IMR-90 (cell line): ENCODE data around the gene RECK. TPM values are rescaled to one million over a fixed set of nuclear protein-coding genes. Genes with fewer than 3 reads are reported as not detected.
A peak's percentile ranks its signal among the peaks of the same experiment; 100 is the strongest.

ENCODE experiments used
- ATAC-seq: fragments of 200-7000 bp; cut with Tn5 transposase; 2 replicates; pipeline ENCODE4 v1.9.1; 2020; ENCODE audit warnings: low read depth, mild to moderate bottlenecking, moderate library complexity
- BruUV-seq: library from RNA; stranded (reverse); fragments of 400-500 nt; replicated peaks from 2 replicates; lab custom pipeline; 2021; lab: Mats Ljungman, UMichigan
- CTCF ChIA-PET: fragments of 300-600 bp; formaldehyde crosslinking; extraction: SDS; loops from one replicate; lab custom pipeline; 2021; ENCODE audit warnings: antibody characterized with exemption; lab: Yijun Ruan, JAX
- POLR2A ChIA-PET: fragments of 300-600 bp; sonication (Branson Sonifier 250); formaldehyde crosslinking; loops from one replicate; lab custom pipeline; 2022; ENCODE audit warnings: antibody characterized with exemption; ENCODE audit not compliant: unreplicated experiment; lab: Charles Lee
- DNase-seq: peaks from one replicate; pipeline ENCODE4 v3.0.0; 2013
- H2AFZ ChIP-seq: replicated peaks from 2 replicates; pipeline ENCODE3; 2013; ENCODE audit warnings: low read length, mild to moderate bottlenecking; ENCODE audit not compliant: poor library complexity
- H2AK5ac ChIP-seq: 2 replicates; pipeline ENCODE4 v1.6.1; 2013; ENCODE audit warnings: low read depth, low read length, inconsistent platforms
- H2AK9ac ChIP-seq: replicated peaks from 2 replicates; pipeline ENCODE3; 2013; ENCODE audit warnings: mild to moderate bottlenecking, low read depth, low read length, moderate library complexity; ENCODE audit not compliant: poor library complexity
- H2BK120ac ChIP-seq: 2 replicates; pipeline ENCODE4 v1.6.1; 2013; ENCODE audit warnings: low read depth, low read length, inconsistent platforms
- H2BK15ac ChIP-seq: 3 replicates; pipeline ENCODE4 v1.6.1; 2013; ENCODE audit warnings: low read depth, low read length, inconsistent platforms
- H2BK20ac ChIP-seq: 2 replicates; pipeline ENCODE4 v1.6.1; 2013; ENCODE audit warnings: low read depth, mild to moderate bottlenecking, inconsistent platforms, low read length, moderate library complexity
- H2BK5ac ChIP-seq: 2 replicates; pipeline ENCODE4 v1.6.1; 2013; ENCODE audit warnings: mild to moderate bottlenecking, low read depth, low read length, inconsistent platforms; ENCODE audit not compliant: poor library complexity, severe bottlenecking
- H3K14ac ChIP-seq: replicated peaks from 2 replicates; pipeline ENCODE4 v1.6.1; 2013; ENCODE audit warnings: low read depth, low read length, inconsistent platforms
- H3K18ac ChIP-seq: 2 replicates; pipeline ENCODE4 v1.6.1; 2013; ENCODE audit warnings: low read depth, low read length, control low read depth
- H3K23ac ChIP-seq: 2 replicates; pipeline ENCODE4 v1.6.1; 2013; ENCODE audit warnings: low read depth, low read length, inconsistent platforms
- H3K27ac ChIP-seq: 2 replicates; pipeline ENCODE4 v1.5.1; 2013; ENCODE audit warnings: mild to moderate bottlenecking, control low read depth, low read length; ENCODE audit not compliant: insufficient read depth
- H3K27me3 ChIP-seq: 2 replicates; pipeline ENCODE4 v1.6.1; 2013; ENCODE audit warnings: low read length; ENCODE audit not compliant: control insufficient read depth, insufficient read depth
- H3K36me3 ChIP-seq: 2 replicates; pipeline ENCODE4 v1.6.1; 2013; ENCODE audit warnings: low read length, mixed read lengths; ENCODE audit not compliant: control insufficient read depth, insufficient read depth
- H3K4ac ChIP-seq: 2 replicates; pipeline ENCODE4 v1.6.1; 2013; ENCODE audit warnings: low read depth, low read length, inconsistent platforms
- H3K4me1 ChIP-seq: 2 replicates; pipeline ENCODE4 v1.6.1; 2013; ENCODE audit warnings: low read length, mixed read lengths; ENCODE audit not compliant: control insufficient read depth, insufficient read depth
- H3K4me2 ChIP-seq: 2 replicates; pipeline ENCODE4 v1.6.1; 2013; ENCODE audit warnings: low read depth, mild to moderate bottlenecking, control low read depth, low read length, moderate library complexity
- H3K4me3 ChIP-seq: 2 replicates; pipeline ENCODE4 v1.5.1; 2013; ENCODE audit warnings: low read depth, mild to moderate bottlenecking, control low read depth, low read length, moderate library complexity; ENCODE audit not compliant: insufficient read depth
- H3K56ac ChIP-seq: 2 replicates; pipeline ENCODE4 v1.6.1; 2013; ENCODE audit warnings: low read length, inconsistent platforms; ENCODE audit not compliant: insufficient read depth; ENCODE audit errors: extremely low read depth
- H3K79me1 ChIP-seq, 2 experiments: 2 replicates each; pipeline ENCODE4 v1.6.1; 2013; ENCODE audit warnings: low read length in 2 of 2, inconsistent platforms in 1 of 2, low read depth in 1 of 2
- H3K9ac ChIP-seq: 2 replicates; pipeline ENCODE4 v1.6.1; 2013; ENCODE audit warnings: low read depth, low read length, control low read depth
- H3K9me1 ChIP-seq: 2 replicates; pipeline ENCODE4 v1.6.1; 2013; ENCODE audit warnings: low read length, inconsistent platforms; ENCODE audit not compliant: insufficient read depth
- H3K9me3 ChIP-seq: 2 replicates; pipeline ENCODE4 v1.6.1; 2013; ENCODE audit warnings: low read length; ENCODE audit not compliant: control insufficient read depth, insufficient read depth
- H4K20me1 ChIP-seq: 2 replicates; pipeline ENCODE4 v1.6.1; 2013; ENCODE audit warnings: low read length, inconsistent platforms; ENCODE audit not compliant: insufficient read depth
- H4K5ac ChIP-seq: 2 replicates; pipeline ENCODE4 v1.6.1; 2013; ENCODE audit warnings: mild to moderate bottlenecking, low read depth, low read length, control low read depth
- H4K8ac ChIP-seq, 2 experiments: 2 replicates each; pipeline ENCODE4 v1.6.1; 2013; ENCODE audit warnings: low read depth in 2 of 2, low read length in 2 of 2, control low read depth in 1 of 2, inconsistent platforms in 1 of 2
- H4K91ac ChIP-seq: 2 replicates; pipeline ENCODE4 v1.6.1; 2013; ENCODE audit warnings: low read depth, low read length, inconsistent platforms; ENCODE audit not compliant: insufficient read depth
- BHLHE40 ChIP-seq: fragments of 150-350 bp; IDR thresholded peaks from 2 replicates; pipeline ENCODE4 v1.6.1; 2016; ENCODE audit warnings: mild to moderate bottlenecking, low read depth, low read length
- CEBPB ChIP-seq: IDR thresholded peaks from 2 replicates; pipeline ENCODE4 v1.6.1; 2012; ENCODE audit warnings: low read depth, low read length, improper control_type of control experiment
- CHD1 ChIP-seq: IDR thresholded peaks from 2 replicates; pipeline ENCODE4 v1.6.1; 2012; ENCODE audit warnings: low read depth, low read length, improper control_type of control experiment
- CTCF ChIP-seq: conservative IDR thresholded peaks from 2 replicates; pipeline ENCODE4 v1.5.1; 2012; ENCODE audit warnings: mild to moderate bottlenecking, low read depth, low read length, improper control_type of control experiment
- ELK1 ChIP-seq: fragments of 150-350 bp; IDR thresholded peaks from 2 replicates; pipeline ENCODE4 v1.6.1; 2016; ENCODE audit warnings: low read depth, mild to moderate bottlenecking, low read length, moderate library complexity, borderline replicate concordance
- FOS ChIP-seq: fragments of 150-350 bp; IDR thresholded peaks from 2 replicates; pipeline ENCODE4 v1.6.1; 2016; ENCODE audit warnings: low read depth, low read length
- MAFK ChIP-seq: IDR thresholded peaks from 2 replicates; pipeline ENCODE4 v1.6.1; 2012; ENCODE audit warnings: low read depth, low read length, improper control_type of control experiment
- MAZ ChIP-seq: IDR thresholded peaks from 2 replicates; pipeline ENCODE4 v1.6.1; 2012; ENCODE audit warnings: low read depth, mild to moderate bottlenecking, low read length, improper control_type of control experiment, moderate library complexity, borderline replicate concordance
- MXI1 ChIP-seq: IDR thresholded peaks from 2 replicates; pipeline ENCODE4 v1.6.1; 2012; ENCODE audit warnings: low read depth, mild to moderate bottlenecking, low read length, moderate library complexity, borderline replicate concordance
- NFE2L2 ChIP-seq: fragments of 150-350 bp; IDR thresholded peaks from 2 replicates; pipeline ENCODE4 v1.6.1; 2016; ENCODE audit warnings: low read depth, mild to moderate bottlenecking, low read length
- POLR2A ChIP-seq: IDR thresholded peaks from 2 replicates; pipeline ENCODE4 v1.6.1; 2012; ENCODE audit warnings: mild to moderate bottlenecking, low read depth, low read length
- RAD21 ChIP-seq: IDR thresholded peaks from 2 replicates; pipeline ENCODE4 v1.6.1; 2012; ENCODE audit warnings: low read length, improper control_type of control experiment
- RCOR1 ChIP-seq: IDR thresholded peaks from 2 replicates; pipeline ENCODE4 v1.6.1; 2012; ENCODE audit warnings: mild to moderate bottlenecking, low read length, improper control_type of control experiment; ENCODE audit not compliant: insufficient replicate concordance
- RFX5 ChIP-seq: IDR thresholded peaks from 2 replicates; pipeline ENCODE4 v1.8.0; 2012; ENCODE audit warnings: low read depth, mild to moderate bottlenecking, low read length, moderate library complexity
- SMC3 ChIP-seq: fragments of 150-350 bp; IDR thresholded peaks from 2 replicates; pipeline ENCODE4 v1.6.1; 2016; ENCODE audit warnings: low read depth, mild to moderate bottlenecking, antibody characterized with exemption, low read length, moderate library complexity
- USF2 ChIP-seq: fragments of 150-350 bp; IDR thresholded peaks from 2 replicates; pipeline ENCODE4 v1.6.1; 2017; ENCODE audit warnings: mild to moderate bottlenecking, antibody characterized with exemption, low read length, low read depth
- WGBS, 2 experiments: methylation state at CpG; one replicate each; pipeline versions ENCODE4 v1.1.5 to v1.1.7; 2013; ENCODE audit warnings: missing lambda C conversion rate in 2 of 2; ENCODE audit not compliant: insufficient read length in 1 of 2; ENCODE audit errors: extremely low coverage in 2 of 2; 5-methylcytosine and 5-hydroxymethylcytosine counted together
- dilution Hi-C: fragments of 300-500 bp; cut with HindIII; formaldehyde crosslinking; loops from one replicate; pipeline ENCODE4 v1.14.3; 2018; ENCODE audit warnings: low sequenced_read_pairs; ENCODE audit not compliant: unreplicated experiment
- in situ Hi-C: fragments of 300-500 bp; cut with MboI; formaldehyde crosslinking; loops from 3 replicates; pipeline ENCODE4 v1.14.3; 2019; ENCODE audit warnings: low sequenced_read_pairs, inconsistent platforms, mixed read lengths
- intact Hi-C: fragments of 100-400 bp; cut with micrococcal nuclease; formaldehyde crosslinking; loops from 2 replicates; pipeline ENCODE4 v1.10.0; 2022
- polyA plus RNA-seq, 3 experiments: library from polyadenylated mRNA; depleted of rRNA; stranded (reverse); fragments of >200 nt; gene quantifications; 2 replicates each; pipeline ENCODE4 v1.2.3, GENCODE V29; 2012; ENCODE audit warnings: low replicate concordance in 1 of 3
- total RNA-seq: library from RNA; depleted of rRNA; stranded (reverse); fragments of >200 nt; gene quantifications from 2 replicates; pipeline ENCODE4 v1.2.3, GENCODE V29; 2012

RECK gene
- total and polyA plus RNA-seq, 2 of the 4 experiments (the other 2 are of a cell fraction) = 23.5 to 44.0 TPM

GRCh38 chr9:36046923-36047322, 10.2 kb downstream of the RECK start:
- Histone ChIP-seq H2AFZ (no peak overlapping the region), H3K36me3 (no peaks in the 10 kb centered on the region; the same call in 1 of the 2 replicates), H3K56ac (no peak overlapping the region), H3K14ac (no peak overlapping the region), H3K9ac (no peak overlapping the region), H2BK5ac (no peak overlapping the region), H2BK120ac (no peak overlapping the region), H3K18ac (0 out of 2 replicates have a peak overlapping the region, but pooled peaks have one; percentile 47), H2AK9ac (no peak overlapping the region), H3K9me1 (peaks cover 15% of the 10 kb centered on the region), H3K27ac (peak overlapping the region; percentile 54; the same call in 1 of the 2 replicates), H4K5ac (no peak overlapping the region), H3K23ac (peak overlapping the region; percentile 18; the same call in 1 of the 2 replicates), H3K4me3 (no peak overlapping the region), H3K27me3 (no peaks in the 10 kb centered on the region), H3K9me3 (no peaks in the 10 kb centered on the region), H4K8ac (no peak overlapping the region), H3K4me1 (peaks cover 13% of the 10 kb centered on the region), H4K91ac (no peak overlapping the region), H2AK5ac (peak overlapping the region; percentile 37; the same call in 1 of the 2 replicates), H3K79me1 (peaks cover 7 to 53% of the 10 kb centered on the region in 2 experiments; a peak in 3 of 4 replicates), H3K4ac (no peak overlapping the region; the same call in 1 of the 2 replicates), H2BK15ac (no peak overlapping the region), H4K20me1 (peaks cover 88% of the 10 kb centered on the region), H3K4me2 (peak overlapping the region; percentile 46; the same call in 1 of the 2 replicates), H2BK20ac (0 out of 2 replicates have a peak overlapping the region, but pooled peaks have one; percentile 1)
- dilution Hi-C loops (no loop called here), in situ Hi-C loops (no loop called here), intact Hi-C loops (no loop called here)
- DNase-seq (no peak), ATAC-seq (no peak)
- TF ChIP-seq NFE2L2 (no peak), MXI1 (no peak), MAZ (no peak), RAD21 (no peak), ELK1 (no peak), BHLHE40 (no peak), FOS (no peak), SMC3 (no peak), RFX5 (no peak), MAFK (no peak), CTCF (no peak), POLR2A (no peak), CHD1 (no peak), RCOR1 (no peak), USF2 (no peak), CEBPB (no peak)
- no TSS peak for BruUV-seq
- CTCF ChIA-PET = no interaction called here
- POLR2A ChIA-PET = no interaction called here
- WGBS, 2 experiments = no CpG with 5 or more reads among the region's 2 CpGs
